Jurkat, Clone E6-1 (cell line): ENCODE results near the gene COMMD3.
"Not testable (repeated sequence)": the region's sequence is repeated elsewhere in the genome, so short reads cannot be mapped to it uniquely, and the experiment has no call there.

Experiments used
- DNase-seq: peaks from one replicate; pipeline ENCODE4 v3.0.0-alpha.2; 2011; ENCODE audit warnings: low read depth, low spot score
- H3K4me3 ChIP-seq: 2 replicates; pipeline ENCODE4 v1.5.1; 2011; ENCODE audit warnings: mild to moderate bottlenecking, low read length, control low read depth, moderate library complexity

Gene COMMD3

DNA sequence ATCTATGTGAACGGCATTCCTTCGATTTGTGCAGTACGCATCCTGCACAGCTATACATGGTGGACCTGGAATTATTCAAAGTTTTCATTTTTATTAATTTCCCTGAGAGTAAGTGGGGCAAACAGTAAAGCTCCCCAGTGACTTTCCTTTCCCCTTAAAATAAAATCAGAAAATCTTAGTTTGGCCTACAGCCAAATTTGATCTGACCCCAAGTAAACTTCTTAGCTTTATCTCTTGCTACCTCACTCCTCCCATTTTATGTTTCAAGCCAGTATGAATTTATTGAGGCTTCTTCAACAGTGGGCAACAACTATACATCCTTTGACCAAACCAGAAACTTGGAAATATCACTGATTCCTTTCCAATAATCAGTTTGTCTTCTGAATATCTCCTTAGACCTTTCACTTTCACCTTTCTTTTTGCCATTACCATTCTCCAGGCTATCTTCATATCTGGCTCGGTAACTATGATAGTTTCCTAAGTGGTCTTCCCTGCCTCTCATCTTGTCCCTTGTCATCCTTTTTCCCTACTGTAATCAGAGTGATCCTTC, 40.2 kb downstream of the COMMD3 start:
- no peak for DNase-seq
- H3K4me3 ChIP-seq, result no peak overlapping the region

DNA sequence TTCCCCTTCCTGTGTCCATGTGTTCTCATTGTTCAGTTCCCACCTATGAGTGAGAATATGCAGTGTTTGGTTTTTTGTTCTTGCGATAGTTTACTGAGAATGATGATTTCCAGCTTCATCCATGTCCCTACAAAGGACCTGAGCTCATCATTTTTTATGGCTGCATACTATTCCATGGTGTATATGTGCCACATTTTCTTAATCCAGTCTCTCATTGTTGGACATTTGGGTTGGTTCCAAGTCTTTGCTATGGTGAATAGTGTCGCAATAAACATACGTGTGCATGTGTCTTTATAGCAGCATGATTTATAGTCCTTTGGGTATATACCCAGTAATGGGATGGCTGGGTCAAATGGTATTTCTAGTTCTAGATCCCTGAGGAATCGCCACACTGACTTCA, 41.6 kb downstream of the COMMD3 start:
- DNase-seq, H3K4me3 ChIP-seq: not testable (repeated sequence)

- no peak overlapping the region for H3K4me3 ChIP-seq
- no peak for DNase-seq
Observed at GRCh38 chr10:22363305-22363704, 47.1 kb downstream of the COMMD3 start.

- no peak for DNase-seq
Observed at GRCh38 chr10:22364407-22365140, 48.4 kb downstream of the COMMD3 start.

DNA sequence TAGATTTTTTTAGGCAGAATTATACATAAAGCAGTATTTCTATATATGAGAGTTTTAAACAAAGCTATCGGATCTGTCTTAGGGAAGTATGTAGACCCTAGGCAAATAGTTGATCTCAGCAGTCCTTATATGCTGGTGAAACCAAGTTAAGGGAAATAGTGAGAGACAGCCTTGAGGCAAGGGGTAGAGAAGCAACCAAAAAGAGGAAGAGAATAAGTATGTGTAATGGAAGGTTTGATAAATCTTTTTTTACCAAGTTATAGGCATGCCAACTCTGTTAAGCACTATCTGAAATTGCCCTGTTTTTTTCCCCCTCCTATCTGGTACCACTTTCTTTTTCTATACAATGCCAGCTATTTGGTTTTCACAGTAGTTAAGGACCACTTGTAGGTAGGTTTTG, 49.0 kb downstream of the COMMD3 start:
- H3K4me3 ChIP-seq, result no peak overlapping the region
- DNase-seq, result no peak

More at GRCh38 chr10:22364407-22365140, 48.4 kb downstream of the COMMD3 start:
- no peak overlapping the region for H3K4me3 ChIP-seq

DNA sequence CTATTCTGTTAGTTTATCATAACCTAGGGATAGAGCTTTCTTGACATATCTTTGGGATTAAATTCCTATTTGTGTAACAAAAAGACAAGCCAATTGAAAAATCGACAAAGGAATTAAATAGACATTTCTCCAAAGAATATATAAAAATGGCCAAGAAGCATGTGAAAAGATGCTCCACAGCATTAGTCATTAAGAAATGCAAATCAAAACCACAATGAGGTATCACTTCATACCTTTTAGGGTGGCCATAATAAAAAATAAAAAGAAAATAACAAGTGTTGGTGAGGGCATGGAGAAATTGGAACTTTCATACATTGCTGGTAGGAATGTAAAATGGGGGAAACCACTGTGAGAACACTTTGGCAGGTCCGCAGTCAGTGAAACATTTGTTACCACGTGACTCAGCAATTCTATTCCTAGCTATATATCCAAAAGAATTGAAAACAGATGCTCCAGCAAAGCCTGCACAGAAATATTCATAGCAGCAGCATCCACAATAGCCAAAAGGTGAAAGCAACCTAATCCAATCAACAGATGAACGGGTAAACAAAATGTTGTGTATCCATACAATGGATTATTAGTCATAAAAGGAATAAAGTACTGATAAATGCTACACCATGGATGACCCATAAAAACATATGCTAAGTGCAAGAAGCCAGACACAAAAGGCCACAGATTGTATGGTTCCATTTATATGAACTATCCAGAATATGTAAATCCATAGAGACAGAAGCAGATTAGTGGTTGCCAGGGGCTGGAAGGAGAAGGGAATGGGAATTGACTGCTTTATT, 49.7 kb downstream of the COMMD3 start:
- DNase-seq, result no peak
- no peak overlapping the region for H3K4me3 ChIP-seq

GRCh38 chr10:22366435-22366703, 50.2 kb downstream of the COMMD3 start:
- no peak overlapping the region for H3K4me3 ChIP-seq
- no peak for DNase-seq

GRCh38 chr10:22366771-22367170, 50.6 kb downstream of the COMMD3 start:
- H3K4me3 ChIP-seq, result no peak overlapping the region
- no peak for DNase-seq

GRCh38 chr10:22367471-22367870, 51.3 kb downstream of the COMMD3 start:
- no peak overlapping the region for H3K4me3 ChIP-seq
- no peak for DNase-seq

GRCh38 chr10:22368402-22368801, 52.2 kb downstream of the COMMD3 start:
- no peak for DNase-seq
- H3K4me3 ChIP-seq, result no peak overlapping the region

DNA sequence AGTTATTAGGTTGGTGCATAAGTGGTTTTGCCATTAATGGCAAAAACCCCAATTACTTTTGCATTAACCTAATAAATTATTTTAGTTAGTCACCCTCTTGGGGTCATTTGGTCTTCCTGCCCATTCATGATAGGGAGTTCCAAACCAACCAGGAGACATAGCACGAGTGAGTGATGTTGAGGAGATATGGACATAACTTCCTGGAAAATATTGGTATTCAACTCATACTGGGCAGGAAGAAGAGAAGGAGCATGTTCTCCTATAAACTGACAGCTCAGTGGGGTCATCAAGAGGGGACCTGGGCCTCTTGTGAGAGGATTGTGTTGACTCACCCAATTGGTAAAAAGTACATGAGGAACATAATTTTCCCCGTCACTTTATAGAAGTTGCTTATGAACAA, 52.8 kb downstream of the COMMD3 start:
- H3K4me3 ChIP-seq, result no peak overlapping the region
- no peak for DNase-seq

GRCh38 chr10:22369434-22370072, 53.4 kb downstream of the COMMD3 start:
- DNase-seq, result no peak
- H3K4me3 ChIP-seq, result no peak overlapping the region
